OCI-LY7 (cell line): ENCODE data around the gene GDPD3. TPM values are rescaled to one million over a fixed set of nuclear protein-coding genes. Genes with fewer than 3 reads are reported as not detected.

Experiments used
- BruUV-seq: library from RNA; stranded (reverse); fragments of 400-500 nt; replicated peaks from 2 replicates; lab custom pipeline; 2021; lab: Mats Ljungman, UMichigan
- CTCF ChIA-PET: fragments of 300-600 bp; sonication (Branson Sonifier 250); formaldehyde crosslinking; loops from one replicate; lab custom pipeline; 2022; ENCODE audit warnings: antibody characterized with exemption; ENCODE audit not compliant: unreplicated experiment; lab: Charles Lee
- POLR2A ChIA-PET: fragments of 300-600 bp; sonication (Branson Sonifier 250); formaldehyde crosslinking; loops from one replicate; lab custom pipeline; 2022; ENCODE audit warnings: antibody characterized with exemption; lab: Charles Lee
- DNase-seq: peaks from one replicate; pipeline ENCODE4 v3.0.0-alpha.2; 2015; ENCODE audit warnings: low spot score
- H2AFZ ChIP-seq: fragments of 200-600 bp; sonication (generic), shearing (Covaris generic); 2 replicates; pipeline ENCODE4 v1.6.1; 2014; ENCODE audit warnings: mild to moderate bottlenecking, antibody characterized with exemption, low read length, moderate library complexity
- H3K27ac ChIP-seq: fragments of 200-600 bp; sonication (generic); 2 replicates; pipeline ENCODE4 v1.5.1; 2014; ENCODE audit warnings: mixed run types, low read depth, mild to moderate bottlenecking, moderate library complexity, low read length, inconsistent platforms; ENCODE audit not compliant: poor library complexity, severe bottlenecking
- H3K36me3 ChIP-seq: fragments of 200-600 bp; sonication (generic); 2 replicates; pipeline ENCODE4 v1.6.1; 2014; ENCODE audit warnings: mild to moderate bottlenecking, antibody characterized with exemption, low read length, moderate library complexity, mixed read lengths; ENCODE audit not compliant: insufficient read depth
- H3K4me1 ChIP-seq: fragments of 200-600 bp; sonication (generic); 2 replicates; pipeline ENCODE4 v1.5.1; 2014; ENCODE audit warnings: mild to moderate bottlenecking, low read length; ENCODE audit not compliant: insufficient read depth, poor library complexity, severe bottlenecking
- H3K4me2 ChIP-seq: fragments of 200-600 bp; sonication (generic); 2 replicates; pipeline ENCODE4 v1.6.1; 2014; ENCODE audit warnings: mild to moderate bottlenecking, low read length
- H3K4me3 ChIP-seq: fragments of 200-600 bp; sonication (generic); 2 replicates; pipeline ENCODE4 v1.5.1; 2014; ENCODE audit warnings: mild to moderate bottlenecking, low read depth, low read length; ENCODE audit not compliant: poor library complexity, severe bottlenecking
- H3K79me2 ChIP-seq: fragments of 200-600 bp; sonication (generic); 2 replicates; pipeline ENCODE4 v1.6.1; 2016; ENCODE audit warnings: low read depth, mild to moderate bottlenecking, low read length, moderate library complexity, mixed read lengths; ENCODE audit not compliant: insufficient read depth
- H3K9me2 ChIP-seq: fragments of 200-600 bp; sonication (generic); 2 replicates; pipeline ENCODE4 v1.6.1; 2016; ENCODE audit warnings: mild to moderate bottlenecking, low read length, mixed read lengths; ENCODE audit not compliant: insufficient read depth
- H3K9me3 ChIP-seq: fragments of 200-600 bp; sonication (generic); 2 replicates; pipeline ENCODE4 v1.6.1; 2014; ENCODE audit warnings: mild to moderate bottlenecking, mixed run types, low read length, mixed read lengths
- H4K20me1 ChIP-seq: fragments of 200-600 bp; sonication (generic); 2 replicates; pipeline ENCODE4 v1.6.1; 2014; ENCODE audit warnings: mild to moderate bottlenecking, antibody characterized with exemption, low read length, moderate library complexity, mixed read lengths; ENCODE audit not compliant: insufficient read depth
- EZH2phosphoT487 ChIP-seq: fragments of 200-600 bp; sonication (generic); IDR thresholded peaks from 2 replicates; pipeline ENCODE4 v1.6.1; 2018; ENCODE audit warnings: low read depth, borderline replicate concordance, mild to moderate bottlenecking, mixed run types, antibody characterized with exemption, low read length, moderate library complexity, mixed read lengths
- intact Hi-C: fragments of 100-400 bp; cut with micrococcal nuclease; formaldehyde crosslinking; loops from one replicate; pipeline ENCODE4 v1.10.0; 2022; ENCODE audit not compliant: unreplicated experiment
- total RNA-seq, 2 experiments: library from RNA; depleted of rRNA in 1 of 2; stranded (reverse); fragments of >200 nt in 1 of 2; shearing (Covaris generic) in 1 of 2; gene quantifications; 2 replicates each; pipeline ENCODE4 v1.2.3, GENCODE V29; 2014 to 2022
- TF ChIP-seq, protein P1 (sequence below): fragments of 200-600 bp; sonication (generic); conservative IDR thresholded peaks from 2 replicates; pipeline ENCODE4 v1.5.1; 2014; ENCODE audit warnings: mild to moderate bottlenecking, antibody characterized with exemption, low read length, moderate library complexity, mixed read lengths

Gene GDPD3
- total RNA-seq, 2 experiments from 2014 or later: 2.0 to 5.2 TPM

GRCh38 chr16:30112197-30113030 lies 923 bp downstream of the GDPD3 start:
- TF ChIP-seq, protein P1, sequence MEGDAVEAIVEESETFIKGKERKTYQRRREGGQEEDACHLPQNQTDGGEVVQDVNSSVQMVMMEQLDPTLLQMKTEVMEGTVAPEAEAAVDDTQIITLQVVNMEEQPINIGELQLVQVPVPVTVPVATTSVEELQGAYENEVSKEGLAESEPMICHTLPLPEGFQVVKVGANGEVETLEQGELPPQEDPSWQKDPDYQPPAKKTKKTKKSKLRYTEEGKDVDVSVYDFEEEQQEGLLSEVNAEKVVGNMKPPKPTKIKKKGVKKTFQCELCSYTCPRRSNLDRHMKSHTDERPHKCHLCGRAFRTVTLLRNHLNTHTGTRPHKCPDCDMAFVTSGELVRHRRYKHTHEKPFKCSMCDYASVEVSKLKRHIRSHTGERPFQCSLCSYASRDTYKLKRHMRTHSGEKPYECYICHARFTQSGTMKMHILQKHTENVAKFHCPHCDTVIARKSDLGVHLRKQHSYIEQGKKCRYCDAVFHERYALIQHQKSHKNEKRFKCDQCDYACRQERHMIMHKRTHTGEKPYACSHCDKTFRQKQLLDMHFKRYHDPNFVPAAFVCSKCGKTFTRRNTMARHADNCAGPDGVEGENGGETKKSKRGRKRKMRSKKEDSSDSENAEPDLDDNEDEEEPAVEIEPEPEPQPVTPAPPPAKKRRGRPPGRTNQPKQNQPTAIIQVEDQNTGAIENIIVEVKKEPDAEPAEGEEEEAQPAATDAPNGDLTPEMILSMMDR: peak; percentile 84
- TF ChIP-seq EZH2phosphoT487: no peak
- POLR2A ChIA-PET: interaction anchor here (0.6 kb wide), 1 partner anchor 1307 kb away, joined by 4 read pairs; no protein-coding TSS in a partner anchor

GRCh38 chr16:30110661-30111060 lies 2.7 kb downstream of the GDPD3 start:
- CTCF ChIA-PET: interaction anchor here (1.9 kb wide), 1 partner anchor 16 kb away, joined by 5 read pairs; no protein-coding TSS in a partner anchor

More at GRCh38 chr16:30112197-30113030, 923 bp downstream of the GDPD3 start:
- peak; percentile 78 for DNase-seq
- Histone ChIP-seq H3K4me2 (no peak overlapping the region), H3K9me2 (no peaks in the 10 kb centered on the region), H4K20me1 (no peaks in the 10 kb centered on the region), H3K9me3 (no peaks in the 10 kb centered on the region), H3K36me3 (no peaks in the 10 kb centered on the region), H3K4me1 (peaks cover 15% of the 10 kb centered on the region), H3K27ac (no peak overlapping the region), H2AFZ (no peak overlapping the region), H3K4me3 (no peak overlapping the region), H3K79me2 (no peaks in the 10 kb centered on the region)
- intact Hi-C loops: no loop called here
- CTCF ChIA-PET: interaction anchor here (1.9 kb wide), 1 partner anchor 14 kb away, joined by 5 read pairs; no protein-coding TSS in a partner anchor
- no TSS peak for BruUV-seq

More at GRCh38 chr16:30110661-30111060, 2.7 kb downstream of the GDPD3 start:
- H3K4me2 ChIP-seq: no peak overlapping the region
- no peak overlapping the region for H3K4me3 ChIP-seq
- H2AFZ ChIP-seq: no peak overlapping the region
- no peaks in the 10 kb centered on the region for H4K20me1 ChIP-seq
- BruUV-seq: no TSS peak
- DNase-seq: no peak
- TF ChIP-seq, protein P1: no peak
- no peak for TF ChIP-seq EZH2phosphoT487
- H3K36me3 ChIP-seq: no peaks in the 10 kb centered on the region
- intact Hi-C loops: no loop called here
- H3K9me3 ChIP-seq: no peaks in the 10 kb centered on the region
- H3K9me2 ChIP-seq: no peaks in the 10 kb centered on the region
- no peaks in the 10 kb centered on the region for H3K79me2 ChIP-seq
- H3K27ac ChIP-seq: no peak overlapping the region
- POLR2A ChIA-PET: interaction anchor here (0.6 to 0.7 kb wide), 2 partner anchors 38 to 73 kb away, joined by 3 to 4 read pairs; partner anchors contain the start of gene CORO1A
- peaks cover 15% of the 10 kb centered on the region for H3K4me1 ChIP-seq
